Airway epithelial cell (primary cell): Measurements from ENCODE around the gene EHMT1. TPM values are rescaled to one million over a fixed set of nuclear protein-coding genes. Genes with fewer than 3 reads are reported as not detected.

Experiments
- total RNA-seq: library from RNA; depleted of rRNA; stranded (reverse); fragments of >200 nt; gene quantifications from 2 replicates; pipeline ENCODE4 v1.2.3, GENCODE V29; 2015

EHMT1 gene
- 55.5 and 61.3 TPM in 2 replicates for total RNA-seq

DNA sequence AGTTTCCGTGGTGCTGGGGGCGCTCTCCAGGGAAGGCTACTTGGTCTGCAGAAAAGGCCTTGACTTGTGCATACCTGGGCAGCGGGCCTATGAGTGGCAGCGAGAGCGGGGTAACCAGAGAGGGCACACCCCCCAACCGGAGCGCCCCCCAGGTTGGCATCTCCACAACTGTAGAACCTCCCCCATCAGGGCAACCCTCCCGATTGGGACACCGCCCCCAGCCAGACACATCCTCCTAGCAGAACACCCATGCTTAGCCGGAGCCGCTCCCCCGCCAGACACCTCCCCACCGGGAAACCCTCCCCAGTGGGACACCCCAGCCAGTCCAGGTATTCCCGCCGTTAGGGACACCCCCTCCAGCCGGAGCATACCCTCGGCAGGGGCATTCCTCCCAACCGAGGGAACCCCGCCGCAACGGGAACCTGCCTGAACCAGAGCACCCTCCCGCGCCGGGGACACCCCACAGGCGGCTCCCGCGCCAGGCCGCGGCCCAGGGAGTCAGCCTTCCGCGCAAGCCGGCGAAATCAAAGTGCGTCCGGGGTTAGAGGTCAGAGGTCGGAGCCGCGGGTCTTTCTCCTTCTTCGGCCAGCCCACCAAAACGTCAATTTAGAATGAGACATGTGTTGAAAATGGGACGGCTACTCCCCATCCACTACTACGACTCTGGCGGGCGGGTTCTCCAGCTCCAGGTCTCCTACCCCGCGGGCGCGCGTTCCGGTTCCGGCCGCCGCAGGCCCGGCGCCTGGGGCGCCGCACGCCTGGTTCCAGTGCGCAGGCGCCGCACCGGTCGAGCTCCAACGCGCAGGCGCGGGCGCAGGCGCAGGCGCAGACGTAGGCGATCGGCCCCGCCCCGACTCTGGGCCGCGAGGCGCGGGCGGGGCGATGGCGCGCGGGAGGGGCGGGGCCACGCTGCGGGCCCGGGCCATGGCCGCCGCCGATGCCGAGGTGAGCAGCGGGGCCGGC lies at the start of gene EHMT1:
Gene EHMT1, plus strand, starts transcription at position 901 of the 963 bp plus-strand sequence. Its CDS starts 24 bp downstream, at position 925.

DNA sequence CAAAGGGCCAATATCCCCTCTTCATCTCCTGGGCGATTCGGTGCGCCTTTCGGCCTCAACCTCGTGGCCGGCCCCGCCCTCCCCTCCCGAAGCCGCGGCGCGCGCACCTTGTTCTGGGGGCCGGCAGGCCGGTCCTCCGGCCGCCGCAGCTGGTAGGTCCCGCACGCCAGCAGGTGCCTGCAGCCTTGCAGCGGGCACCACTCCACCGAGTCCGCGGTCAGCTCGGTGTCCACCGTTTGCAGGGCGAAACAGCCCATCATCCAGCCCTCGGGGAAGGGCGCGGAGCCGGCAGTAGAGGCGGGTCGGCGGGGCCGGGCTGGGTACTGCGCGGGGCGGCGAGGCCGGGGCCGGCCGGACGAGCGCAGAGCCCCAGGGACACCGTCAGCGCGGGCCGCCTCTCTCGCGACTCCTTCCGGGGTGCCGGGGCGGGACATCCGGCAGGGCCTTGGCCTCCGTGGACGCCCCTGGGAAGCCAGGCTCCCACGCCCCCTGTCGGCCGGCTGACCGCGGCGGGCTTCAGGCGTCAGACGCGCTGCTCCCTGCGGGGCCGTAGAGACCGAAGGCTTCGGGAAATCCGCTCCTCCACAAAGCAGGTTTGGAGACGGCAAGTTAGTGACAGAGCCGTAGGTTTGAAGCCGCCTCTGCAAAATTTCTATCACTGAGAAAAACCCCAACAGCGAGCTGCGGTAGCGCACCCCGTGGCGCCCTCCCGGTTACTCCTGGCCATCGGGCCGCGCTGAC lies 40.1 kb upstream of the EHMT1 start, which contains the start of gene DPH7:
Gene DPH7, minus strand, starts transcription at position 408 of the 741 bp plus-strand sequence. Its CDS starts 148 bp downstream, at position 260.

GRCh38 chr9:137590469-137591383 lies 28.1 kb upstream of the EHMT1 start, which contains the start of gene ZMYND19:
Gene ZMYND19 (minus strand): TSS chr9:137590512. CDS start chr9:137590263, 249 bp downstream.

DNA sequence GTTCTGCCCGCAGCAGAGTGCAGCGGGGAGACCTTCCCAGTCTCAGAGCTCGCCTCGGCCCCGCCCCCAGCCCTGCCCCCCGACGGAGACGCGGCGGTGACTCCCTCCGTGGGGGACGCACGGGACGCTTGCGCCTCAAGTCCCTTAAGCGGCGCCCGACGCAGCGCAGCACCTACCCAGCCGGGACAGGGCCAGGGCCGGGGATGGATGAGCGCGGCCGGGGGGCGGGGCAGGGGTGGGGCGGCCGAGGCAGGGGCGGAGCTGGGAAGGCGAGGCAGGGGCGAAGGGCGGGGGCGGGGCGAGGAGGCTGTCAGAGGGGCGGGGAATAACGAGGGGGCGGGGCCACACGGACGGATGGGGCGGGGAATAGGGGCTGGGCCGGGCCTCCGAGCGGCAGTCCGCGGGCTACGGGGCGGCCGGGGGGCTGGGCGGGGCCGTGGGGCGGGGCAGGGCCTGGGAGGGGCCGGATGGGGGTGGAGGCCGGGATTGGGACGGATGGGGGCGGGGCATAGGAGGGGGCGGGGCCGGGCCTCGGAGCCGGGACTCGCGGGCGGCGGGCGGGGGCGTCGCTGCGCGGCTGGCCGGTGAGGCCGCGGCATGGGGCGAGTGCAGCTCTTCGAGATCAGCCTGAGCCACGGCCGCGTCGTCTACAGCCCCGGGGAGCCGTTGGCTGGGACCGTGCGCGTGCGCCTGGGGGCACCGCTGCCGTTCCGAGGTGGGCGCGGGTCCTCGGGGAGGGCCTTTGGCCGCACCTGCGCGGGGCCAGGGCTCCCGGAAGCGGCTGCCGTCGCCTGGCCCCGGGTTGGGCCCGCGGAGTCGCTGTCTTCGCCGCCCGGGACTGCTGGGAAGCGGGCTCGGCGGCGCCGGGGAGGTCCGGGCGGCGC lies 13.4 kb upstream of the EHMT1 start, which contains the start of gene ARRDC1:
Gene ARRDC1, plus strand, starts transcription at position 566 of the 884 bp plus-strand sequence. Its CDS starts 32 bp downstream, at position 598.

DNA sequence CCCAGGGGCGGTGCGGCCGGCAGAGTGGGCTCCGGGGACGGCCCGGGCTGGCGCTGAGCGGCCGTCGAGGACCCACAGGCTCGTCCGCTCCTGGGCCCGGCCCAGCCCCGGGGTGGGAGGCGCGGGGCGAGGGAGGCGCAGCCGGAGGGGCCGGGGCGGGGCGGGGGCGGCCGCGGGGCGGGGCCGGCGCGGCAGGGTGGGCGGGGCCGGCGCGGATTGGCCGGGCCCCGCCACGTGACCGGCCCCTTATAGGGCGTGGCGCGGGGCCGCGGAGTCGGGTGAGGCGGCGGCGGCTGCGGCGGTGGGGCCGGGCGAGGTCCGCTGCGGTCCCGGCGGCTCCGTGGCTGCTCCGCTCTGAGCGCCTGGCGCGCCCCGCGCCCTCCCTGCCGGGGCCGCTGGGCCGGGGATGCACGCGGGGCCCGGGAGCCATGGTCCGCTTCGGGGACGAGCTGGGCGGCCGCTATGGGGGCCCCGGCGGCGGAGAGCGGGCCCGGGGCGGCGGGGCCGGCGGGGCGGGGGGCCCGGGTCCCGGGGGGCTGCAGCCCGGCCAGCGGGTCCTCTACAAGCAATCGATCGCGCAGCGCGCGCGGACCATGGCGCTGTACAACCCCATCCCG lies 258.8 kb downstream of the EHMT1 start, which contains the start of gene CACNA1B:
Gene CACNA1B, plus strand, starts transcription at position 277 of the 617 bp plus-strand sequence. Its CDS starts 152 bp downstream, at position 429.

Other genes with a start within 250 kb of the EHMT1 start
- 9.1 and 14.1 TPM in 2 replicates for gene EXD3, start 195.8 kb upstream of the EHMT1 start, total RNA-seq
- gene NOXA1, start 195.6 kb upstream of the EHMT1 start, total RNA-seq: 0.65 and 0.92 TPM in 2 replicates
- gene ENTPD8, start 177.6 kb upstream of the EHMT1 start, total RNA-seq: not detected in 2 replicates
- gene NSMF, start 159.7 kb upstream of the EHMT1 start, total RNA-seq: 43.3 and 48.4 TPM in 2 replicates
- 0.09 and 0.28 TPM in 2 replicates for gene PNPLA7, start 68.6 kb upstream of the EHMT1 start, total RNA-seq
- gene MRPL41, start 67.1 kb upstream of the EHMT1 start, total RNA-seq: 87.5 and 102 TPM in 2 replicates
- gene DPH7, start 40.1 kb upstream of the EHMT1 start, total RNA-seq: 19.0 and 26.9 TPM in 2 replicates
- gene ZMYND19, start 28.5 kb upstream of the EHMT1 start, total RNA-seq: 29.3 and 39.0 TPM in 2 replicates
- 88.5 and 104 TPM in 2 replicates for gene ARRDC1, start 13.3 kb upstream of the EHMT1 start, total RNA-seq